Measurements from ENCODE around the gene CTRB2.

Gene CTRB2

DNA sequence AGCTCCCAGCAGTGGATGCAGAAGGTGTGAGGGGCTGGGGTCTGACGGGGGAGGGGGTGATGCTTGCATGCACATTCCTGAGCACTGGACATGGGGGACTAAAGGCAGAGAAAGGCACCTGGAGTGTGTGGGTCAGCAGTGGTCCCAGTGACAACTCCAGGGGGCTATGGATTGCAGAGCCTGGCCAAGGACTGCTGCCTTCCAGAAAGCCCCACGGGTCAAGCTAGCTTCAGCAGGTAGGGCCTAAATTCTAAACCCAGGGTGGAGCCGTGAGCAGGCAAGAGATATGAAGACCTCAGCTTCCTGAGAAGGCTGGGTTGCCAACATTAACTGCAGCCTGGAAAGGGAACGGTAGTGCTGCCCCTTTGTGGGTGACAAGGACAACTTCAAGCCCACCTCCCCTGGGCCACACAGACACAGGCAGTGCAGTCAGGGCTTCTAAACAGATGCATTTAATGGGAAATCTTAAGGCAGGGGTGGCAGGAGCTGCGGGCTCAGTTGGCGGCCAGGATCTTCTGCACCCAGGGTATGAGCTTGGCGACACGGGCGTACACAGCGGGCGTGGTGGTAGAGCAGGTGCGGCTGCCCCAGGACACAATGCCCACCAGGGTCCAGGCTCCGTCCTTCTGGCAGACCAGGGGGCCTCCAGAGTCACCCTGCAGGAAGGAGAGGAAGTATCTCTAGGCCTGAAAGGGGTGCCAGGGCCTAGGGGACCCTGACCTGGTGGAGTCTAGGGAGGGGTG, 3.1 kb downstream of the CTRB2 start:
- DNase-seq: no peak

DNA sequence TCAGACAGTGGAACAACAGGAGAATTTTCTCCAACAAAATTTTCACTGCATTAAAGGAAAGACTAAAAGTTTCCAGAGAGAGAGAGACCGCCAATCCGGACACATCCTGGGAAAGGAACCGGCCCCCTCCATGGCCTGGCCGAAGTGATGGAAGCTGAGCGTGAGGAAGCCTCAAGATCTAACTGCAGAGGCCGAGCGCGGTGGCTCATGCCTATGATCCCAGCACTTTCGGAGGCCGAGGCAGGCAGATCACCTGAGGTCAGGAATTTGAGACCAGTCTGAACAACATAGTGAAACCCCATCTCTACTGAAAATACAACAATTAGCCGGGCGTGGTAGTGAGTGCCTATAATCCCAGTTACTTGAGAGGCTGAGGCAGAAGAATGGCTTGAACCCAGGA, 3.9 kb downstream of the CTRB2 start:
- DNase-seq: no peak

DNA sequence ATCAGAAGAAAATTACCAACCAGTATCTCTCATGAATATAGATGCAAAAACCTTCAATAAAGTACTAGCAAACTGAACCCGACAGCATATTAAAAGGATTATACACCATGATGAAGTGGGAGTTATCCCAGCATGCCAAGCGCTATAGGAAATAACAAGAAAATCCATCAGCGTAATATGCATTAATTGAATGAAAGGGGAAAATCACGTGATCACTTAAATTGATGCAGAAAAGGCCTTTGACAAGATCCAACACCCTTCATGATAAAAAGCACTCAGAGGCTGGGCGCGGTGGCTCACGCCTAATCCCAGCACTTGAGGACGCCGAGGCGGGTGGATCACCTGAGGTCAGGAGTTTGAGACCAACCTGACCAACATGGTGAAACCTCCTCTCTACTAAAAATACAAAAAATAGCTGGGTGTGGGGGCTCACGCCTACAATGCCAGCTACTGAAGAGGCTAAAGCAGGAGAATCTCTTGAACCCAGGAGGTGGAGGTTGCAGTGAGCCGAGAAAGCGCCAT, 4.8 kb downstream of the CTRB2 start:
- DNase-seq: no peak

DNA sequence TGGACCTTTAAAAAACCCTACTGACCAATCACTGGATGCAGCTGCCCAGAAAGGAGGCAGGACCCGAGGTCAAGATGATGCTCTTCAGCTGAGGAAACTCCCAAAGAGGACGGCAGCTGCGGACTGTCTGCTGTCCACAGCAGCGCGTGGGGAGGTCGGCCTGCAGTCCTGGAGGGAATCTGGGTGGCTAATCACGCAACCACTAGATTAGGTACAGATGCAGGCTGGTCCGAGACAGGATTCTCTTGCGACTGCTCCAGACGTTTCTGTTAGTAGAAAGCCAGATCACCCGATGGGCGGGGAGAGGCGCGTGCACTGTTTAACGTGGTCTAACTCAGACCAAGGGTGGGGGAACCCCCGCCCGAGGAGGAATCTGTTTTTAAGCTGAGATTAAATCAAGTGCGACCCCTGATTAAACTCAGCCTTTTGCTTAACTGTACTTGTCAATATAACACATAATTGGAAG, 8.8 kb downstream of the CTRB2 start:
- no peak for DNase-seq

DNA sequence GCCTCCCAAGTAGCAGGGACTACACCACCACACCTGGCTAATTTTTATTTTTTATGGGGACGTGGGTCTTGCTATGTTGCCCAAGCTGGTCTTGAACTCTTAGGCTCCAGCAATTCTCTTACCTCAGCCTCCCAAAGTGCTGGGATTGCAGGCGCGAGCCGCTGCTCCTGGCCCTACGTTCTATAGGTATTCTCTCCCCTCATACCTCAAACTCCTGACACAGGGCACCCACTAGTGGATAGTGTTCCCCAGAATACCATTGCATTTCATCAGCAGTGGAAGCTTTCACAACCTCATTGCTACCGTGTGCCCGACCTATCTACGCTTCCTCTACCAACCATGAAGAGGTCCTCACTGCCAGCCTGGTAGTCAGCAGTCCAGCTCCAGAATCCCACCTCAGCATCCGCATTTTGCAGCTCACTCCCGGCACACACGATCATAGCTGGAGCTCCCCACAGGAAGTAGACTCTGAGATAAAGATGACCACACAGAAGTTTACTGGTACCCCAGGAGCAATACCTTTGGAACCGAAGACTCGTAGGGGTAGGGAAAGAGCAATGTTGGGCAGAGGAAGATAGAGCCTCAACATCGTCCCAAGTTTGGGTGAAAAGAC, 9.3 kb downstream of the CTRB2 start:
- no peak for DNase-seq

DNA sequence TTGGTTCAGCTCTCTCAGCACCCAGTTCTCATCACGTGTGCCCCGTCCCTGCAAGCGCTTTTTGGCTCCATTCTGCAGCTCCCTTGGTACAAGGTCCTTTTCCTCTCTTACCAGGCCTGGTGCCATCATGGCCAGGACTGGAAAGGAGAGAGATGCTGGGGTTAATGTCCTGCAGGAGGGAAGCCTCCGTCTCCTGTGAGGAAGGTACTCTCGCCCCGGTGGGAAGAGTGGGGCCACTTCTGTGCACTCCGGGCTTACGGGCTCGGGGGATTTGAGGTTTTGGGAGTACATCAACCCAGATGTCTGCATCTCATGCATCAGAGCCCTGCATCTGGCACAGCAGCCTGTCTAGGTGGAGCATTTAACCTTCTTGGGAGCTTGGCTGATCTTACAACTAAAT, 10.1 kb downstream of the CTRB2 start:
- no peak for DNase-seq

DNA sequence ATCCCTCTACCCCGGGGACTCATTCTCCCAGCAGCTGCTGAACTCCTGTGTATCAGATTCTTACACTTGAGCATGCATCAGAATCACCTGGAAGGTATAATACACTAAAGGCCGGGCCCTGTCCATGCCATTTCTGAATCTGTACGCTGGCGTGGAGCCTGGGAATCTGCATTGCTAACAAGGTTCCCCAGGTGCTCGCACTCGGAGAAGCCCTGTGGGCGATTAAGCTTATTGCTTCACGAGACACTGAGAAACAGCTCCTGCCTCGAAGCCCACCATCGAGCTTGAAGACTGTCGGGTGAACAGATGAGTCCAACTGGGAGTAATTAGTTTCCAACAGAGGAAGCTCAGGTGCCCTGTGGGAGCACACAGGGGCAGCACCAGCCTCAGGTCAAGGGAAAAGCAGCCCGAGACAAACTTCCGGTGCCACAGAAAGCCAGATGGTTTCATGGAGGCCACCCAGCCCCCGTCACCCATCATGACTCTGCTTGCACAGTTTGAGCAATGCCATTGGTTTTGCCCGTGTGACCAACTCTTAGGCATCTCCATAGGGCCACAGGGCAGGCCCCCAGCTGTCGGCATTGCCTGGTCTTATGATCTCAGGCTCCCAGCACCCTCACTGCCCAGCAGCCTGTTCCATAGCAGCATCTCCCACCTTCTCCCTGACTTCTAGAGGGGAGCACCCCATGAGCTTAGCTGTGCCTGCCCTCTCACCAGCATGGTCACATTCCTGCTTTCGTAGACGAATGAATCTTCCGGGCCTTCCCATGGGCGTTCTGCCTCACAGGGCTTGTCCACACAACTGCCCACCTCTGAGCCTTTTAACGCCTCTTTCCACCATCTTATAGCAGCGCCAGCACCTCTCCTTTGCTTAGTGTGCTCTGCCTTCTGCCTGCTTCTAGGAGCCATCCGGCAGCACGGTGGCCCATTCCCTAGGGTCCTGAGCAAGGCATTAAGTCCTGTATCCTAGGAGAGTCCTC, 10.9 kb downstream of the CTRB2 start:
- no peak for DNase-seq

DNA sequence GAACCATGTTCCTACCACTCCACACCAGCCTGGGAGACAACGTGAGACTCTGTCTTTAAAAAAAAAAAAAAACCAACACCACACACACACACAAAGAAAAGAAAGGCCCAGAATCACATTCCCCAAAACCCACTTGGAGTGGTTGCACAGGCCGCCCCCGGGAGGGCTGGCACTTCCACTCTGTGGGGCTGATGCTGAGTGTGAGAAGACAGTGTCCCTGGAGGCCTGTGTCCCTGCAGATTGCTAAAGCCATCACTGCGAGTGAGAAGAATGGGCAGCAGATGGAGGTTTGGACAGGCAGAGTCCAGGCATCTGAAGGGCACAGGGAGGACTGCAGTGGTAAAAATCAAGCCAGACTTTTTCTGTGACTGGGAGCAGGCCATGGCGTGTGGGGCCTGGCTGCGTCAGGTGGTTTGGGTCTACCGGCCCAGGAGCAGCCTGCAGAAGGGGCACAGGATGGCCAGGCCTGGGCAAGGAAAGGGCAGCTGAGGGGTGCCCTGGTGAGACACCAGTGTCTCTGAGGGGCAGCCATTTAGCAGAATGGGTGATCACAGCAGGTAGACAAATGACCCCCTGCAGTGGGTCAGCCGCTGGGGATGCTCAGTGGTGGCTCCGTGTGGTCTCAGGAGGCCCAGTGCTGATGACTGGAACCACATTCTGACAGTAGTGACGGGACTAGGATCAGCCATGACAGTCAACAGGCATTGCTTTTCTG, 13.1 kb downstream of the CTRB2 start:
- DNase-seq: no peak

DNA sequence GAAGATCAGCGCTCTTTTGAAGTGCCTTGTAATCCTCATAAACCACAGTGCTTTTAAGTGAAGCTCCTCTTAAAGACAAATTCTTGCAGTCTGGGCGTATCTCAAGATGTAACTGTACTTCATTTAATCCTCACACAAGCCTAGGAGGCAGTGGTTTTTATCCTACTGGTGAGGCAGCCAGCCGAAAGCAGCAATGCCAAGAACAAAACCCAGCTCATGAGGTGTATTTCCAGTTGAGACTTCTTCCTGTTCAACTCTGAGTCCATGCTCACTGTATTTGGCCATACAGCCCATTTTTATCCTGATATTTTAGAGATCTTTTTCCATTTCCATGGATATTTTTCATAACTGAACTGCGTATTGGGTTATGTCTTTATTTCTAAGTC, 13.7 kb downstream of the CTRB2 start:
- no peak for DNase-seq

DNA sequence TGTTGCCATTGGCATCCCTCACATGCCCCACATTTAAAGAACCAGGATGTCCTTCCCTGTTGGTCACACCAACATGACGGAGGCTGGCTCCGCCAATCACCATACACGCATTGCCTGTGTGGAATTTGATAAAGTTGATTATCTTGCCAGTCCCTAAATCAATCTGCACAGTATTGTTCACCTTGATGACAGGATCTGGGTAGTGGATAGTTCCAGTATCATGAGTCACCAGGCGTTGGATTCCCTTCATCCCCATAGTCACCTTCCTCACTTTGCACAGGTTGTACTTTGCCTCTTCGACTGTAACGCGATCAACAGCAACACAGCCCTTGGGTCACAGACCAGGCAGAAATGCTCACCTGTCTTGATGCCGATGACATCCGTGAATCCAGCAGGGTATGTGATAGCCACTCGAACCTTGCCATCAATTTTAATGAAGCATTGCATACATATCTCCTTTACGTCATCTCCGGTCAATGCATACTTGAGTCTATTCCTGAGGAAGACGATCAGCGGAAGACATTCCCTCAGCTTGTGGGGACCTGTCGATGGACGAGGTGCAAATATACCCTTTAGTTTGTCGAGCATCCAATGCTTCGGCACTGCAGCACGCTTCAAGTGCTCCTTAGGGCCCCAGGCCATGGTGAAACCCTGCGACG, 14.2 kb downstream of the CTRB2 start:
- DNase-seq: no peak

DNA sequence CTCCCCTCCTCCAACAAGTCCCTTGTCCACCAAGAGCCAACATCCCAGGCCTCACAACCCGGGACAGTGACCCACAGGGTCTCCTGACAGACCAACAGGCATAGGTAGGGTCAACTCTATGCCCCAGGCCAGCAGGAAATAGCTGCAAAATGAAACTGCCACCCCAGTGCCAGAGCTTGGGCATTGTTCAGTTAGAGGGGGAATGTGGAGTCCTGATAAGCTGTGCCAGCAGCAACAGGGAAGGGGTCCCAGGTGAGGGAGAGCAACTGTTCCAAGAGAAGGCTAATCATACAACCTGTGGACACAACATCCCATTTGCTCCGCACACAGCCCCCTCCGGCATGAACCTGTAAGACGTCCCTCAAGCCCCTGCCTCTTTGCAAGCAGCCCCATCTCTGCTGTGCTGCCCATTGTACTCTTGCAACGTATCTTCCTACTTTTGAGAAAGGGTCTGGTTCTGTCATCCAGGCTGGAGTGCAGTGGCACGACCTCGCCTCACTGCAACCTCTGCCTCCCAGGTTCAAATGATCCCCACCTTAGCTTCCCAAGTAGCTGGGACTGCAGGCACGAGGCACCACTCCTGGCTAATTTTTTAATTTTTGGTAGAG, 17.2 kb downstream of the CTRB2 start:
- no peak for DNase-seq

DNA sequence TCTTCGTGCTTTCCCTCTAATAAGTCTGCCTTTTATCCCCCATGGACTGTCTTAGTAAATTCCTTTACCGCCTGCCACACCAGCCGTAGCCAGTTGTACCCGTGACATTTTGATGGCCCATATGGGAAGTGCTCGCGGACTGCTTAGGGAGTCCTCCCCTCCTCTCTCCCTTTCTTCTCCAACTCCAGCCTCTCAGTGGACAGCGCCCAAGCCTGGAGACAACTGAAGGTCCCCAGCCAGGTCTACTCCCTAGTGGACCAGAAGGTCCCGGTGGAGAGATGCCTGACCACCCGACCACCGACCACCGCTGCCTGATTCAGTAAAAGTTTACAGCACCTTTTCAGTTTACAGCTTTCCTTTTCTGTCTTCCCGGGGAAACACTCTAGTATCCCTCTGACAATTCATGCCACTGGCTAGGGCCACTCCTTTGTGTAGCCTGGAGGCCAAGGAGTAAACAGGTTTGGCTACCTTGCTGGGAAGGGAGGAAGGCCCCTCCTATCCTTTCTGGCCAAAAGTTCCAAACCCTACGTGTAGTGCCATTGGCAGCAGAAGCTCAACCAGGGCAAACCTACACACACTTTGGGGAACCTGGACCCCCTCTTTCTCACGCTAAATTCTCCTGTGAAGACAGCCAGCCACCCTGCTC, 18.0 kb downstream of the CTRB2 start:
- no peak for DNase-seq

DNA sequence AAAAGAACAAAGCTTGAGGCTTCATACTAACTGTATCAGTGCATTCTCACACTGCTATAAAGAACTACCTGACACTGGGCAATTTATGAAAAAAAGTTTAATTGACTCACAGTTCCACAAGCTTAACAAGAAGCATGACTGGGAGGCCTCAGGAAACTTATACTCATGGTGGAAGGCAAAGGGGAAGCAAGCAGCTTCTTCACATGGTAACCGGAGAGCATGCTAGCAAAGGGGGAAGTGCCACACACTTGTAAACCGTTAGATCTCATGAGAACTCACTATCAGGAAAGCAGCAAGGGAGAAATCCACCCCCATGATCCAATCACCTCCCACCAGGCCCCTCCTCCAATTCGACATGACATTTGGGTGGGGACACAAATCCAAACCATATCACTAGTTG, 25.3 kb downstream of the CTRB2 start:
- DNase-seq: no peak

DNA sequence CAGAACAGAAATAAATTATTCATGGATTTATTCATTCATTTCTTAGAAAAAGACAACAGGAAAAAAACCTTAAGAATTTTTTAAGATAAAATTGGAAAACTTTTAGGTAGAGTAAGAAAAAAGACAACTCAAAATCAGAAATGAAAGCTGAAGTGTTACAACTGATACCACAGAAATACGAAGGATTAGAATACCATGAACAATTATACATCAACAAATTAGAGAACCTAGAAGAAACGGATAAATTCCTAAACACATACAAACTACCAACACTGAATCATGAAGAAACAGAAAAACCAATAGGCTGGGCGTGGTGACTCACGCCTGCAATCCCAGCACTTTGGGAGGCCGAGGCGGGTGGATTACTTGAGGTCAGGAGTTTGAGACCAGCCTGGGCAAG, 27.8 kb downstream of the CTRB2 start:
- no peak for DNase-seq

DNA sequence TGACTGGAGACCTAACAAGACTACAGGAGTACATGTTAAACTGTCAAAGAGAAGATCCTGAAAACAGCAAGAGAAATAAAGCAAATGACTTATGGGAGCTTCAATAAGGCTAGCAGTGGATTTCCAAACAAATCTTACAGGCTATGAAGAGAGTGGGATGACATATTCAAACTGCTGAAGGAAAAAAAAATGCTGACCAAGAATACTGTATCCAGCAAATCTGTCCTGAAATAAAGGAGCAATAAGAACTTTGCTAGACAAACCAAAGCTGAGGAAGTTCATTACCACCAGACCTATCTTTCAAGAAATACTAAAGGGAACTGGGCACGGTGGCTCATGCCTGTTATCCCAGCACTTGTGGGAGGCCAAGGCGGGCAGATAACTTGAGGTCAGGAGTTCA, 30.0 kb downstream of the CTRB2 start:
- DNase-seq: no peak

DNA sequence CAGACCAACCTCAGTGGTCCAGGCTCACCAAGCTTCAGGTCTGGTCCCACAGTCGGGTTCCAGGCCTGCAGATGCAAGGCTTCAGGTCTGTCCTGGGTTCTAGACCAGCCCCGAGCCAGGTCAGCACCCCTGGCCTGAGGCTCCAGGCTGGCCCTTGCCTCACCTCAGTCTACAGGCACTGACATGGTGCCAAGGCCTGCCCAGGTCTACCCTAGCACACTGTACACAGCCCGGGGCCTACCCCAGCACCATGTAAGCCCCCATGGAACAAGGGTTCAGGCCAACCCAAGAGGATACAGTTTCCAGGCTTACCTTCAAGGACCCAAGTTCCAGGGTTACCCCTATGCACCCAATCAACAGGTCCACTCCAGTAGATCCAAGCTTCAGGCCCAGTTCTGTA, 31.9 kb downstream of the CTRB2 start:
- no peak for DNase-seq

DNA sequence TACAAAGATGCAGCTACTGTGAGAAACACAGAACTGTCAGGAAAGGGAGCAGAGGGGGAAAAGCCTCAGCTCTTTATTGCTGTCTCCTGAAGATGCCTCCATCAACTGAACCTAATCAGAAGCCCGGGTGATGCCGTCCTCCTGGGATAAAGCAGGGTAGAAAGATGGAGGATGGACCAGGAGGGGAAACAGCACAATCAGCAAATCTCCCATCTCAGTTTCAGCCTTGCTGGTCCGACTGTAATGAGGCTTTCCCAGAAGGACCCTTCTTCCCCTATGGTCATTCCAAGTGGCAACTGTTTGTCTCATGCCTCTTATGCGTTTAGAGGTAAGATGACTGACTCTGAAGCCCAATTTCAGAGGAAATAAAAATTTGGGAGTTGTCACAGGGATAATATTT, 34.4 kb downstream of the CTRB2 start:
- DNase-seq: no peak

DNA sequence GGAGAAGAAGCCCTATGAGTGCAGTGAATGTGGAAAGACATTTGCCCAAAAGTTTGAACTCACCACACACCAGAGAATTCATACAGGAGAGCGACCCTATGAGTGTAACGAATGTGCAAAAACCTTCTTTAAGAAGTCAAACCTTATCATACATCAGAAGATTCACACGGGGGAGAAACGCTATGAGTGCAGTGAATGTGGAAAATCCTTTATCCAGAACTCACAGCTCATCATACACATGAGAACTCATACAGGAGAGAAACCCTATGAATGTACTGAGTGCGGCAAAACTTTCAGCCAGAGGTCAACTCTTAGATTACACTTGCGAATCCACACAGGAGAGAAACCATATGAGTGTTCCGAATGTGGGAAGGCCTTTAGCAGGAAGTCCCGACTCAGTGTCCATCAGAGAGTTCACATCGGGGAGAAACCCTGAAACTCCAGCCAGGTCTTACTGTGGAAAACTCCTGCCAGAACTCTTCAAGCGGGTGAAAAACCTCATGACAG, 37.0 kb downstream of the CTRB2 start:
- DNase-seq: no peak

DNA sequence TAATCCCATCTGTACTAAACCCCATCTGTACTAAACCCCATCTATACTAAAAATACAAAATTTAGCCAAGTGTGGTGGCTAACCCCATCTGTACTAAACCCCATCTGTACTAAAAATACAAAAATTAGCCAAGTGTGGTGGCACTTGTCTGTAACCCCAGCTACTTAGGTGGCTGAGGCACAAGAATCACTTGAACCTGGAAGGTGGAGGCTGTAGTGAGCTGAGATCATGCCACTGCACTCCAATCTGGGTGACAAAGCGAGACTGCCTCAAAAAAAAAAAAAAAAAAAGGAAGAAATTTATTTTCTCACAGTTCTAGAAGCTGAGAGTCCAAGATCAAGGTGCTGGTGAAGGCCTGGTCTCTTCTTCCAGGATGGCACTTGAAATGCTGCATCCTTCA, 46.6 kb downstream of the CTRB2 start:
- no peak for DNase-seq

Measured in NCI-H1694 (cell line).